Stimulated activated naive B cell treated with anti-CD40 and anti-IgM and Interleukin-4, amounts not matched to agents 10 μg/mL and 1 μg/mL and 100 μg/mL, for 72 hours (primary cell): ENCODE data around the gene AGT.

ENCODE experiments used
- ATAC-seq, 2 donors: fragments of 150-1000 bp; cut with Tn5 transposase; replicated peaks; 2 replicates each; pipeline ENCODE4 v1.10.0; 2021; ENCODE audit warnings: moderate library complexity in 1 of 2
- DNase-seq: peaks from one replicate; pipeline ENCODE4 v3.0.0; 2021
- H3K27ac Mint-ChIP-seq: one replicate; pipeline ENCODE4 v1.8.0; 2022; ENCODE audit warnings: mild to moderate bottlenecking, mixed read lengths
- H3K27me3 Mint-ChIP-seq, 2 donors: one replicate each; pipeline ENCODE4 v1.8.0; 2022; ENCODE audit warnings: mixed read lengths in 2 of 2
- H3K36me3 Mint-ChIP-seq, 2 donors: one replicate each; pipeline ENCODE4 v1.8.0; 2022; ENCODE audit warnings: mixed read lengths in 2 of 2, mild to moderate bottlenecking in 1 of 2
- H3K4me1 Mint-ChIP-seq, 2 donors: one replicate each; pipeline ENCODE4 v1.8.0; 2022; ENCODE audit warnings: mixed read lengths in 2 of 2, mild to moderate bottlenecking in 1 of 2
- H3K4me3 Mint-ChIP-seq, 2 donors: one replicate each; pipeline ENCODE4 v1.8.0; 2022; ENCODE audit warnings: mild to moderate bottlenecking in 2 of 2, mixed read lengths in 2 of 2, moderate library complexity in 1 of 2
- H3K9me3 Mint-ChIP-seq, 2 donors: one replicate each; pipeline ENCODE4 v1.8.0; 2022; ENCODE audit warnings: mixed read lengths in 2 of 2, mild to moderate bottlenecking in 1 of 2

Gene AGT

DNA sequence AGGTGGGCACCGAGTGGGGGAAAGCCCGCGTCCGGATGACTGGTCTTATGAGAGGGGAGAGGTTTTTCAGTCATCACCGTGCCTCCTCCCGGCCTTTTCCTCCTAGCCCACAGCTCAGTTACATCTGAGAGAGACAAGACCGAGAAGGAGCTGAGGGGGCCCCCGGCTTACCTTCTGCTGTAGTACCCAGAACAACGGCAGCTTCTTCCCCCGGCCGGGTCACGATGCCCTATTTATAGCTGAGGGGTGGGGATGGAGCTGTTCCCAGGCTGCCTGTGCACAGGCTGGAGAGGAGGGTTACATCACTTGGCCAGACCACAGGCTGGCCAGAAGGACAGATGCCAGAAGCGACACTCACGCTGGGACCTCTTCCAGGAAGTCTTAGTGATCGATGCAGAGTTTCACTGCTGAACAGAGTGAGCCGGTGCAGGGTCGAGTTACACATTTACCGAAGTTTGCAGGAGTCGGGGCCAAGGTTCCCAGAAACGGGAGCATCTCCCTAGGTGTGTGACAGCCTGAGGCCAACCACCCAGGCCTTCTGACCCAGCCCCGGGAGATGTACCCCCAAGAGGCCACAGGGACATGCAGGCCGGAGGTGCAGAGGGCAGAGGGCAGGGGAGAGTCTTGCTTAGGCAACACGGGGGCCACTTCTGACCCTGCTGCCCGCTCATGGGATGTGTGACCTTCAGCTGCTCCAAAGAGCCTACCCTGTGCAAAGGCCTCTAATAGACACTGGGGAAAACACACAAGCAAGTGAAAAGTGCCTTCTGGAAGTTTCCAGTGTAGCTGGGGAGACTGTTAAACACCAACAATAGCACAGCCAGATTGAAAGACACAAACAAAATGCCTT is at the start of gene AGT:
Gene AGT, minus strand, starts transcription at position 208 of the 850 bp plus-strand sequence. CDS start 3,299 bp downstream, outside the sequence.
- DNase-seq (no peak), ATAC-seq (no peak)
- Mint-ChIP-seq H3K27me3 (peaks cover 28 to 34% of the 10 kb centered on the region in 2 donors), H3K4me1 (no peaks in the 10 kb centered on the region), H3K9me3 (peaks cover 5 to 8% of the 10 kb centered on the region in 2 donors), H3K4me3 (no peak within 1 kb of the TSS), H3K27ac (no peak within 1 kb of the TSS), H3K36me3 (peaks cover 0 to 6% of the 10 kb centered on the region in 2 donors)

DNA sequence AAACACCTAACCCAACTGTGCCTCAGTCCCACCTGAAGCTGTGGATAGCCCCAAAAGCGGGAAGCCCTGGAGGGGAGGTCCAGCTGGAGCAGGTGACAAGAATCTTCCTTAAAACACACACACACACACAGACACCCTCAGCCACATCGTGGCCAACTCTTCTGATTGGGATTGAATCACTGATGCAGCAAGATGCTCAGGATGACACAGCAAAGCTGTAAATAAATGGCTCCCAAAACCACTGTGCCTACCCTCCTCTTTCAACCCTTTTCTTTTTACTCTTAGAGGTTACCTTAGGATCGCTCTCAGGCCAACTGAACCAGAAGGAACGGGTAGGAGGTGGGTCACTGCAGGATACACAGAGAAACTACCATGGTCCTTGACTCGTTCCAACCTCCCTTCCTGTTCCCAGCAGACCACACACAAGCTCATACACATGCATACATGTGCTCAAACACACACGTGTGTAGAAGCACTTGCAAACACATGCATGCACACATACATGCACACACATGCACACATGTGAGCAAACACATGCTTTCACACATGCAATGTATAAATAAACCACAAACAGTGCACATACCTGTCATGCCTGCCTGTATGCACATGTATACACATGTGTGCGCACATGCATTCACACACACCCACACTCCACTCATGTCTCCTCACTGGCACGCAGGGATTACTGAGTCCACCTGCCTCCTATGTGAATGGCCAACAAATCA is 47.7 kb upstream of the AGT start:
- DNase-seq (no peak), ATAC-seq (no peak)
- Mint-ChIP-seq H3K4me3 (no peak overlapping the region), H3K27me3 (peaks cover 16 to 21% of the 10 kb centered on the region in 2 donors), H3K36me3 (no peaks in the 10 kb centered on the region), H3K27ac (no peak overlapping the region), H3K9me3 (peaks cover 1 to 3% of the 10 kb centered on the region in 2 donors), H3K4me1 (no peaks in the 10 kb centered on the region)

DNA sequence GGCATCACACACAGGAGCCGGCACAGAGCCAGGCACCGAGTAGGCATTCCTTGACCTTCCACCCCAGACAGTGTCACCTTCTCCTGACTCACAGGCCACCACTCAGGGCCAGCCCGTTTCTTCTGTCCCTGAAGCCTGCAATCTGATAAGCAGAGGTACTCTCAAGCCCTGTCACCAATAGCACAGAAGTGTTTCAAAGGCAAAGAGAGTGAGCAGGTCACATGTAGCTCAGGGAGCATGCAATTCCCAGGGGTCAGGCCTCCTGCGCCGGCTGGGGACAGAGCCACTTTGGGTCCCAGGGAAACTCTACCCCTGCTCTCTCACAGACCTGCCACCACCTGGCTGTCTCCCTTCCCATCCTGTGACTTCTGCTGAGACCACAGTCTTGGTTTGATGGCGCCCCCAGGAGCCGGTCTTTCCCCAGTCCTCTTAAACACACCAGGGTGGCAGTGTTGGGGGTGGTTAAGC is 46.5 kb upstream of the AGT start:
- Mint-ChIP-seq H3K4me3 (no peak overlapping the region), H3K27ac (no peak overlapping the region), H3K27me3 (peaks cover 26 to 33% of the 10 kb centered on the region in 2 donors), H3K36me3 (no peaks in the 10 kb centered on the region), H3K9me3 (no peaks in the 10 kb centered on the region), H3K4me1 (no peaks in the 10 kb centered on the region)
- DNase-seq, result no peak
- no peak for ATAC-seq

DNA sequence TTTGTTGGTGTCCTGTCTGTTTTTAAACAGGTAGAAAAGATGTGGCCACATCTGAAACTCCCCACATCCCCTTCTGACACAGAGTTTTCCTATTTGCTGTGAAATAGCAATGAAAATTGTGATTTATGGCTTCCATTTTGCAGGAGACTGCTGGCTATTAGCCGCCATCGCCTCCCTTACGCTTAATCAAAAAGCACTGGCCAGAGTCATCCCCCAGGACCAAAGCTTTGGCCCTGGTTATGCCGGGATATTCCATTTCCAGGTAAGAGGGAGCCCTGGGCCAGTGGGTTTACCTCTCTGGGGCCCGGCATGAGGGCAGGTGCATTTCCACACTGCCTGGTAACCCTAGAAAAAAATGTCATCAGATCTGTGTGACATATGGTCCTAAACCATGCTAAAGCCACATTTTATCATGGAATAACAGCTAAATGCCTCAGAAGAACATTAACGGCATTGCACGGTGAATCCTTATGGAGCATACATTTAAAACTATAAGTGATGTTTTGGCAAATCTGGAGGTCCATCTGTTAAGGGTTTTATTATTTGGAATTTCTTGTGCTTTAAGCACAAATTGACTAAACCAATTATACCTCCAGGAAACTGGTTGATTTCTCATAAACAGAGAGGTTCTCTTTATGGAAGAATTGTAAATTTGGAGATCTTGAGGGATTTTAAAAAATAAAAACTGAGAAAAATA is 45.6 kb upstream of the AGT start:
- no peak for ATAC-seq
- Mint-ChIP-seq H3K9me3 (no peaks in the 10 kb centered on the region), H3K27ac (no peak overlapping the region), H3K36me3 (no peaks in the 10 kb centered on the region), H3K4me3 (no peak overlapping the region), H3K27me3 (peaks cover 23 to 41% of the 10 kb centered on the region in 2 donors), H3K4me1 (no peaks in the 10 kb centered on the region)
- no peak for DNase-seq

DNA sequence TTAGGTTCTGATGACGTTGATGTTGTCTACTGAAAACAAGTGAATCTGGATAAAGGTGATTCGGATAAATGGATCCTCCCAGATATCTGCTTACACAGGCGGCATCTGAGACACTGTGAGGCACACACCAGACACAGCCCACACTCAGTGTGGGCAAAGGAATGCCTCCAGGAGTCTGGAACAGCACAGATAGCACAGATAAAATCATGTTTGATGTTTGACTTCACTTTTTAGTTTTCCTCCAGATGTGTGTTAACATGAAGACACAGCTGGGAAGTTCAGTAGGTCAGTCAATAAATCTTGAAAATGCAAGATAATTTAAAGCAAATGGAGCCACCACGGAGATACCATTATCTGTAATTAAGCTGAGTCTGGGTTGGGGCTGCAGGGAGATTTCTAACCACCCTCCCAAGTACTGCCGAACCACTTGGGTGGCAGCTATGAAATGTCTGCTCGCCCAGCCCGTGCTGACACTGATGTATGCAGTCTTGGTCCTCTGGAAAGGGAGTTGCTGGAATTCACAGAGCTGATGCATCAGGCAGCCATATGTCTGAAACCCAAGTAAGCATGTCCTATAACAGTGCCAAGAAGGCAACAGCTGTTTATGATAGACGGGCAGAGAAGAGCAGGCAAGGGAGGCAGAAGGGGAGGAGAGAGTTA is 44.9 kb upstream of the AGT start:
- DNase-seq, result no peak
- H3K9me3 Mint-ChIP-seq, result no peaks in the 10 kb centered on the region
- no peaks in the 10 kb centered on the region for H3K36me3 Mint-ChIP-seq
- ATAC-seq, result no peak
- H3K27me3 Mint-ChIP-seq, result peaks cover 23 to 41% of the 10 kb centered on the region in 2 donors
- H3K4me3 Mint-ChIP-seq, result no peak overlapping the region
- peaks cover 0 to 1% of the 10 kb centered on the region in 2 donors for H3K4me1 Mint-ChIP-seq
- H3K27ac Mint-ChIP-seq, result no peak overlapping the region

DNA sequence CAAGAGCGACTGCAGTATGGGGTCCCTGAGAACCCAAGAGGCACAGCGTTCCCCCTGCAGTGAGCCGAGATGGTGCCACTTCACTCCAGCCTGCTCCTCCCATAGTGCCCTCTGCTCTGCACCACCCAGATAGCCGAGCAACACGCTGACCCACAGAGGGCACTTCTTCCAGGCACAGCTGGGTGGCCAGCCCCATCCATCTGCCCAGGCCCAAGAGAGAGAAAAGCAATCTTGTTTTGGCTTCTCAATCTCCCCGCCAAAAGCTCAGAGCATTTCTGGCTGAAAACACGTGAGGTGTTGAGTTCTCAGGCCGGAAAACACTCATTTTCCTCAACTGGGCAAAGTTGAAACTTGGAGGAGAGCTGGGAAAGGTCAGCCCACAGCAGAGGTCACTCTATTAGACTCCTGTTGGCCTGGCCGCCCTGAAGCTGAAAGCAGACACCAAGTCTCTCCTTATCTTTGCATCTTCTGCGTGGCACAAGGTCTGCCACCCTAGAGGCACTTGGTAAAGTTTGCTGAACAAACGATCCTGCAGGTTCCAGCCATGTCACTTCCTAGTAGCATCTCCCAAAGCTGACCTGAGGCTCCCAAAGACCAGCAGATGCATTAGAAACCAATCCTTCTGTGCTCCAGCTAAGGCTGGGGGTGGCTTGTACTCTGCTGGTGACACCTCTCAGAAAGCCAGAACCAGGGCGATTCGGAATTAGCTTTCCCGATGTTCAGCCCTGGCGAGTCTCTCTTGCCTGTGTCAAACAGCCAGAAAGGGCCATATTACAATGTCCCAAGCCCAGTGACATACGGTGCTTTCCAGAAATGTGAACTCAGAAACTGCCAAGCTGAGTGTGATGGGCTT is 44.2 kb upstream of the AGT start:
- no peak for ATAC-seq
- Mint-ChIP-seq H3K4me3 (no peak overlapping the region), H3K9me3 (no peaks in the 10 kb centered on the region), H3K36me3 (no peaks in the 10 kb centered on the region), H3K27ac (no peak overlapping the region), H3K4me1 (peaks cover 0 to 2% of the 10 kb centered on the region in 2 donors), H3K27me3 (peaks cover 23 to 37% of the 10 kb centered on the region in 2 donors)
- no peak for DNase-seq

- no peak for DNase-seq
- H3K9me3 Mint-ChIP-seq, result no peaks in the 10 kb centered on the region
- no peaks in the 10 kb centered on the region for H3K36me3 Mint-ChIP-seq
- H3K4me3 Mint-ChIP-seq, result no peak overlapping the region
- peaks cover 22 to 24% of the 10 kb centered on the region in 2 donors for H3K27me3 Mint-ChIP-seq
- H3K4me1 Mint-ChIP-seq, result peaks cover 0 to 8% of the 10 kb centered on the region in 2 donors
- H3K27ac Mint-ChIP-seq, result no peak overlapping the region
- ATAC-seq, result no peak
These were observed 40.9 kb upstream of the AGT start for GRCh38 chr1:230754796-230755195.

DNA sequence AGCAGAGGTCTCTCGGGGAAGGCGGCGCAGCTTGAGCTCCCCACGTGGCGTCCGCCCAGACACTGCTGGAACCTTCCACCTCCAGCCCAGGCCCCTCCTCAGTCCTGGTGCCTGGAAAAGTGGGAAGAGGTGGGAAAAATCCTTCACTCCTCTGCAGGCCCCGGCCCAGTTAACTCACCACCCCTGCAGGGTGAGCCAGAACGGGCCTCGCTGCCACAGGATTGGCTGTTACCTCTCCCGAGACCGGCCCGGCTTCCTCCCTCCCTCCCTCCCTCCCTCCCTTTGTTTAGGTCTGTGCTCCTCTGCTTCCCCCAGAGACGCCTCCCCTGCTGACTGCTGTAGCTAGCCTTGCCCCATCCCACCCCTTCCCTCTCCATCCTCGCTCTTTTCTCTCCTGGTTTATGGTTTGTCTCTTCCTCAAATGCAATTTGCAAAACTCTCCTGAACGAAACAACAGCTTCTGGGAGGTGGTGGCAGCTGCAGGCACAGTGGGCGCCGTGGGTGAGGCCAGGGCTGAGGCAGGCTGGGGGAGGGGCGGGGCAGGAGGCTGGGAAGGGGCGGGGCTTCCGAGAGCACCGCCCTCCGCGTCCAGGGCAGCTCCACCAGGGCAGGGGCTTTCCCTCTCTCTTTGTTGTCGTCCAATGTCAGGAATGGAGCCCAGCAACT is 39.8 kb upstream of the AGT start:
- ATAC-seq (peak; percentile 50 to 68), DNase-seq (no peak)

GRCh38 chr1:230753191-230753585 is 39.3 kb upstream of the AGT start:
- no peaks in the 10 kb centered on the region for H3K9me3 Mint-ChIP-seq
- ATAC-seq, result no peak
- no peaks in the 10 kb centered on the region for H3K36me3 Mint-ChIP-seq
- H3K27me3 Mint-ChIP-seq, result peaks cover 22 to 24% of the 10 kb centered on the region in 2 donors
- DNase-seq, result no peak
- H3K4me1 Mint-ChIP-seq, result peaks cover 10 to 13% of the 10 kb centered on the region in 2 donors
- no peak overlapping the region for H3K4me3 Mint-ChIP-seq
- no peak overlapping the region for H3K27ac Mint-ChIP-seq

More for the DNA sequence above, 39.8 kb upstream of the AGT start:
- Mint-ChIP-seq H3K36me3 (no peaks in the 10 kb centered on the region), H3K4me1 (peaks cover 8 to 12% of the 10 kb centered on the region in 2 donors), H3K9me3 (no peaks in the 10 kb centered on the region), H3K4me3 (peak overlapping the region in 1 of 2 donors; percentile 70), H3K27ac (no peak overlapping the region), H3K27me3 (peaks cover 22 to 24% of the 10 kb centered on the region in 2 donors)

GRCh38 chr1:230752407-230752806 is 38.5 kb upstream of the AGT start:
- Mint-ChIP-seq H3K27me3 (peaks cover 22 to 26% of the 10 kb centered on the region in 2 donors), H3K36me3 (no peaks in the 10 kb centered on the region), H3K4me3 (no peak overlapping the region), H3K9me3 (no peaks in the 10 kb centered on the region), H3K4me1 (peaks cover 10 to 13% of the 10 kb centered on the region in 2 donors), H3K27ac (no peak overlapping the region)
- DNase-seq (no peak), ATAC-seq (no peak)

DNA sequence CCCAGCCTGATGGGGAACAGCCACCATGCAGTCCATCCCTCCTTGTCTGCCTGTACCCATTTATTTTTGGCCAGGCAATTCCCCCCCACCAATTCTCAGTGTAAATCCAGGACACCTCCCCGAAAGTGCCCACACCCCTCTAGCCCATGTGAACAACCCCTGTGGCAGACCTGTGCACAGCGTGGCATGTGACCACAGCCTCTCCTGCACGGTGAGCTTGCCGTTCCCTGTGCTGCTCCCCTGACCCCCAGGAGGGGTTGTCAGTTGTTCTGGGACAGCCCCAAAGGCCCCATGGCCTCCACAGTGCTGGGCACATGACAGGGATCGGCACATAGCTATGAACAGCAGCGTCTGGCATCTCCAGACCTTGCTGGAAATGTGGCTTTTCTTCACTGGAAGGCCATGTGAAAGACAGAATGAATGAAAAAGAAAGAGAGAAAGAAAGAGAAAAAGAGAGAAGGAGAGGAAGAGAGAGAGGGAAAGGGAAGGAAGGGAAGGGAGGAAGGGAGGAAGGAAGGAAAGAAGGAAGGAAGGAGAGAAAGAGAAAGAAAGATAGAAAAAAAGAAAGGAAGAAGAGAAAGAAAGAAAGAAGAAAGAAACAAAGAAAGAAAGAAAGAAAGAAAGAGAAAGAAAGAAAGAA is 37.2 kb upstream of the AGT start:
- H3K27ac Mint-ChIP-seq, result no peak overlapping the region
- peaks cover 10 to 13% of the 10 kb centered on the region in 2 donors for H3K4me1 Mint-ChIP-seq
- H3K9me3 Mint-ChIP-seq, result no peaks in the 10 kb centered on the region
- ATAC-seq (no peak), DNase-seq (no peak)
- H3K27me3 Mint-ChIP-seq, result peaks cover 15 to 25% of the 10 kb centered on the region in 2 donors
- H3K4me3 Mint-ChIP-seq, result no peak overlapping the region
- no peaks in the 10 kb centered on the region for H3K36me3 Mint-ChIP-seq

DNA sequence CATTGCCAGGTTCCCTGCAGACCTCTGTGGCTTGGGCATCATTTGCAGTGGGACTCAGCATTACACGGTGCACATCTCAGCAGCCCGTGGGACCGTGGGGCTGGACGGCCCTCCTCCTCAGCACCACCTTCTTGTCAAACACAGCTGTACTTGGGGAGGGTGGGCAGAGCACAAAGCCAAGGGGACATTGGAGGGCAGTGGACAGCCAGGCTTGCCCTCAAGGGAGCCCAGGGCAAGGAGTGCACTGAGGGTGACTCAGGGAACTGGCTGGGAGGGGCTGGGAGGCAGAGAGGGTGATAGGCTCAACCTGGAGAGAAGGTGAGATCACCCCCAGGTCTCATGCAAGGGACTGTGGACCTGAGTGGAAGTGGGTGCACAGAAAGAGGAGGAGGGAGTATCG is 36.7 kb upstream of the AGT start:
- Mint-ChIP-seq H3K27ac (no peak overlapping the region), H3K9me3 (no peaks in the 10 kb centered on the region), H3K4me3 (no peak overlapping the region), H3K27me3 (peaks cover 10 to 20% of the 10 kb centered on the region in 2 donors), H3K36me3 (no peaks in the 10 kb centered on the region), H3K4me1 (peaks cover 10 to 13% of the 10 kb centered on the region in 2 donors)
- DNase-seq, result no peak
- ATAC-seq, result no peak
